VCaP (cell line): Measurements from ENCODE around the gene PNLIPRP2.

ENCODE experiments used
- H3K27ac ChIP-seq: fragments of 450-650 bp; 2 replicates; pipeline ENCODE4 v1.5.1; 2017
- CTCF ChIP-seq: fragments of 450-650 bp; conservative IDR thresholded peaks from 2 replicates; pipeline ENCODE4 v1.5.1; 2017; ENCODE audit warnings: mild to moderate bottlenecking, moderate library complexity

PNLIPRP2 gene

GRCh38 chr10:116629340-116629739 lies 8.6 kb downstream of the PNLIPRP2 start:
- TF ChIP-seq CTCF: no peak
- no peak overlapping the region for H3K27ac ChIP-seq

GRCh38 chr10:116630020-116630419 lies 9.3 kb downstream of the PNLIPRP2 start:
- H3K27ac ChIP-seq: no peak overlapping the region
- no peak for TF ChIP-seq CTCF

- no peak overlapping the region for H3K27ac ChIP-seq
- no peak for TF ChIP-seq CTCF
These were observed 11.1 kb downstream of the PNLIPRP2 start for GRCh38 chr10:116631871-116632295.

GRCh38 chr10:116632596-116633215 lies 12.0 kb downstream of the PNLIPRP2 start:
- no peak for TF ChIP-seq CTCF
- H3K27ac ChIP-seq: no peak overlapping the region

GRCh38 chr10:116633216-116633600 lies 12.5 kb downstream of the PNLIPRP2 start:
- no peak for TF ChIP-seq CTCF
- H3K27ac ChIP-seq: no peak overlapping the region

- no peak overlapping the region for H3K27ac ChIP-seq
- TF ChIP-seq CTCF: no peak
These were observed 13.6 kb downstream of the PNLIPRP2 start for GRCh38 chr10:116634126-116634975.

- no peak for TF ChIP-seq CTCF
- H3K27ac ChIP-seq: no peak overlapping the region
These were observed 15.6 kb downstream of the PNLIPRP2 start for GRCh38 chr10:116636385-116636784.
